HG03575 (cell line): ENCODE data around the gene WBP11.
"Not testable (repeated sequence)": the region's sequence is repeated elsewhere in the genome, so short reads cannot be mapped to it uniquely, and the experiment has no call there.

Experiments used
- ATAC-seq: cut with Tn5 transposase; IDR thresholded peaks from one replicate; pipeline ENCODE4 v1.9.1; 2021; ENCODE audit not compliant: unreplicated experiment, insufficient number of reproducible peaks, low FRiP score; ENCODE audit errors: extremely low read depth

WBP11 gene

DNA sequence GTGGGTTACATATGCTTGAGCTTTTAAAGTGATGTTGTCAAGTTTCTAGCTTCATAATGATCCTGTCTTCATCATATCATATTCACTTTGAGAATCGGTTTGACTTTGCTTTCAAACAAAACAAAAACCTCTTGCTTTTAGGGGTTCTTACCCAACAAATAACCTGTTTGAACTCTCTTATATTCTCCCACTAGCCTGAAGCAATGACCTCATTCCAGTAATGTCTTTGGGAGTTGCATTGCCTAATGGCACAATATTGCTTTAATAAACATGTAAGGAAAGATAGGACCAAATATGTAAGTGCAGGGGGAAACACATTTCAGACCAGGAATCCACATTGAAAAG is 27.7 kb downstream of the WBP11 start:
- ATAC-seq, result no peak

DNA sequence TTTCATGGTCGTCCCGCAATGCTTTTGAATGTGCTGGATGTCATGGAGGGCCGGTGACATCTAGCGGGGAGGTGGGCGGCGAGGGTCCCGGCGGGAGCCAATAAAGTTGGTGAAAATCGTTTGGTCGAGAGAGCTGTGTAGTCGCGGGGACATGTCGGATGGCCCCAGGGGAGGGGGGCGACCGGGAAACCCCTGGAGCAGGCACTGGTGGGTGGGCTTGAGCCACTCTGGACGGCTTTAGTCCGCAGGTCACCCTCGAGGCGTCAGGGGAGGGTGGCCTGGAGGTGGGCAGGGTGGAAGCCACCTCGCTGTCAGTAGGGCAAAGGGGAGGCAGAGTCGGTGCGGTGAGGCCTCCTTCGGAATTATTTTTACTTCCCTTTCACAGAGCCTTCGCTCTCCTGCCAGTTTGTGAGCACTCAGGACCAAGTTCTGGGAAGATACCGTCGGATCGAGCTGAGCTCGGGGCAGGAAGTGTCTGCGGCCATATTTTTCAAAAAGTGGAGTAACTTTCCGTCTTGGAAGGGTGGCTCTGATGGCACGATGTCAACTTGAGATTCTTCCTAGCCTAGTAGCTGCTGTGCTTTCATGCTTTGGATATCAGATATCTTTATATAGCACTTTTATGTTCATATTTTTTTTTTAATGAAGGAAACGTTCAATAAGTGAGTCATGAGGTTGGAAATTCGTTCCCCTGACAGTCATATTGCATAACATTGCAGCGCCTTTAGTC is 28.2 kb downstream of the WBP11 start:
- no peak for ATAC-seq

DNA sequence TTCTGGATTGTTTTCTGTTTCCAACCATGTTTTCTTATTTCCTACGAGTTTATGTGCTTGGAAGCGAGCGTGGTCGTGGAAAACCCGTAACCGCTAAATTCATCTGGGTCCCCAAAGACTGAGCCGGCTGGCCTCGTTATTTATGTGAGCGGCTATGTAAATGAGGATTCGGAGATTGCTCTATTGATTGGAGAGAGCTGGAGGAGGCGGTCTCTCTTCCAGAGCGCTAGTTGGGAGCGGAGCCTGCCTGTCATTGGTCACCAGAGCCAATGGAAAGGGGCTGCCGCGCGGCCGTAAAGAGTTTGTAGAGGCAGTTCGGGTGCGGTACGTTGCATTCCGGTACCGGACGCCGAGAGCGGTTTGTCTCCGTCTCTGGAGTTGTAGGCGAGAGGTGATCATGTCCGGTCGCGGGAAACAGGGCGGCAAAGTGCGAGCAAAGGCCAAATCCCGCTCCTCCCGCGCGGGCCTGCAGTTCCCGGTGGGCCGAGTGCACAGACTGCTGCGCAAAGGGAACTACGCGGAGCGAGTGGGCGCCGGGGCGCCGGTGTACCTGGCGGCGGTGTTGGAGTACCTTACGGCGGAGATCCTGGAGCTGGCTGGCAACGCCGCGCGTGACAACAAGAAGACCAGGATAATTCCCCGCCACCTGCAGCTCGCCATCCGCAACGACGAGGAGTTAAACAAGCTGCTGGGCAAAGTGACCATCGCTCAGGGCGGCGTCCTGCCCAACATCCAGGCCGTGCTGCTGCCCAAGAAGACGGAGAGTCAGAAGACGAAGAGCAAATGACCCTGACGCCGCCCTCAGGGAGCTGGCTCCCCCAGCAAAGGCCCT is 29.0 kb downstream of the WBP11 start:
- peak; percentile 41 for ATAC-seq

DNA sequence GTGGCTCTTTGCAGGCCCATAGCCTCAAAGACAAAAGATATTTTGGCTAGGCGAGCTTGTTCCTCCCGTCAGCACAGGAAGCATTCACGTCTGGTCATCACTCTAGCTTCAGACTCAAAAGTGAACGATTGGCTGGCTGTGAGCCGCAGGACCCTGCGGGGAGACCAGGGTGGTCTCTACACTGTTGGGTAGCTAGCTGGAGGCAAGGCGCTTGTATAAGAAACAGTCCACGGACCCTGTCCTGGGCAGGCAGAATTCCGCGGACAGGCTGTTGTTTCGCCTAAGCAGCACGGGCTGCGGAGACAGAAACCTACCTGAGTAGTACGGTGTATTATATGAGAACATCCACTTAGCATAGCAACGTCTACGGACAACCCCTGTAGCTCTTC is 29.6 kb downstream of the WBP11 start:
- peak; percentile 2 for ATAC-seq

DNA sequence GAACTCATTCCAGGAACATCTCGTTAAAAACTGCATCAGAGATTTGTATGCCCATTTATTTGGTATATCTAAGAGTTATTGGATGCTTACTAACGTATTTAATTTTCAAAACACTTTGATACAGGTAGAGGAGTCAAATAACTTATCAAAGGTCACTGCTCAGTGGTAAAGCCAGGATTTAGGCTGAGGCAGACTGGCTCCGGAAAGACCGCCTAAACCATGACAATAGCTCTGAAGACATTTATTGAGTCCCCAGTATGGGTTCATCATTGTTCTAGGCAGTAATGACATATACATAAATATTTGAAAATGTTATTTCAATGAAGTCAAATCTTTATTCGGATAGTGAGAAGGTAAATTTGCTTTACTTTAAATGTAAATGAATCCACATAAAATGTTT is 30.3 kb downstream of the WBP11 start:
- no peak for ATAC-seq

DNA sequence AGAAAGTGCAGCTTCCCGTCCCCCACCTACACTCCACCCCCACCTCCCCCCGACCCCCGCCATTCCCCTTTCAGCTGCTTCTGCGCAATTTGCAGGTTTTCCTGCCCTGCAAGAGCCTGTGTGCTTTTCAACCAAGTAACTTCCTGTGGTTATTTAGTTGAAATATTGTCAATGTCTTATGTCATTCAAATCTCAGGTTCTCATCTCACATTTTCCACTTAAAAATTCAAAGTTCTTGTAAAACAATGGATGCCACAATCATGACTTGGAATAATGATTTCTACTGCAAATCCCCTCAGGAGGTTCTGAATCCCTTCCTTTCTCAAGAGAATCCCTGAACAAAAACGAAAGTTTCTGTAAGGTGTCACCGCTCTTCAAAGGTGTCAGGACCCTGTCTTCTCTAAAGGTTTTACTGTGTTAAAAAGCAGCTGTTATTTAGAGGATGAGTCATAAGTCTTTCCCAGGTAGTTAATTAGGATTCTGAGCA is 31.6 kb downstream of the WBP11 start:
- no peak for ATAC-seq

DNA sequence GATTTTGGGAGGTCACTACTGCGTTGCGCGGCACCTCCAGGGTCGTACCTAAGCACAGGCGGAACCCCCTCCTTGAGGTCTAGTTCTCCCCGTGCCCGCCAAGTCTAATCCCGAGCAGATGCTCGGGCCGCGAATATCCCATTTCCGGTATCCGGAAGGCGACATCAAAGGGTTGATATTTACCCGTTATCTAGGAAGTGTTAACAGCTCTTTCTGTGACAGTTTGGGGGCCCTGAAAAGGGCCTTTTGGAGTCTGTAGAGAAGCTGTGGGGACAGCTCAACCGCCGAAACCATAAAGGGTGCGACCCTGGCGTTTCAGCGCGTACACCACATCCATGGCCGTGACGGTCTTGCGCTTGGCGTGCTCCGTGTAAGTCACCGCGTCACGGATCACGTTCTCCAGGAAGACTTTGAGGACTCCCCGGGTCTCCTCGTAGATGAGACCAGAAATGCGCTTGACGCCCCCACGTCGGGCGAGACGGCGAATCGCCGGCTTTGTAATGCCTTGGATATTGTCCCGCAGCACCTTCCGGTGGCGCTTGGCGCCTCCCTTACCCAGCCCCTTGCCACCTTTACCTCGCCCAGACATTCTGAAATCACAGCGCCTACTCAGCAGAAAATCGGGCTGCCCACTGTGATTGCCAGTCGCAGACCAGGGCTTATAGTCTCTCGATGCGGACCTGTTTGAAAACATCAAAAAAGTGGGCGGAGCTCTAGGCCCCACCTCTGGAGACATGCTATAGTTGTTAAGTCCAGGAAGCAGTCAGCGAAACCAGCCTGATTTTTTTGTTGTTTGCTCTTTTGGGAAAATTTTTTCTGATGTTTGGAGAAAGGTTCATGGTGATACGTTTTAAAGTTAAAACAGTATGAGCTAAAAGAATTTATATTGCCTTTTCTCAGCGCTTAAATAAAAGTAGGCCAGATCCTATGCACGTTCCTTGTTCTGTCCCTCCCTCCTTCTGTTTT is 32.5 kb downstream of the WBP11 start:
- peak; percentile 20 for ATAC-seq

DNA sequence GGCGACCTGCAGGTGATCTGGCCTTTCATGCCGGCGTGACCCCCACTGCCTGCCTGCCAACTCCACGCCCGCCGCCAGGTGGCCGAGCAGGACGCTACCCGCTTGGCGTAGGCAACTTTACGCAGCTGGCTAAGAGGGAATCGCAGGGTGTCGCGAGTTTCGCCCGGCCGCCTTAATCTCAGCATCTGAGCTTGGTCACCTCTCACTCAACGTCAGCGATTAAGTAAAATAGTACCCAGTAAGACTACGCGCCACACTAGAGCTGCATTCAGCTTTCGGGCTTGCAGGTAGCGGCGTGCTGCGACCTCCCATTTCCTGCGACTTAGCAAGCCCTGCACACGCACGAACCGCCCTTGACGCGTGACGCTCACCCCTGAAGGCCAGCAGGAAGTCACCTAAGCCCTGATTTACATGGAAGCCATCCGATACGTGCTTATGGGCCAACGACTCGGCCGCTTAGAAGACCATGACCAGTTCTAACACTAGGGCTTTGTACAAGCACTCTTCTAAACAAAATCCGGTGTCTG is 33.2 kb downstream of the WBP11 start:
- peak; percentile 21 for ATAC-seq

DNA sequence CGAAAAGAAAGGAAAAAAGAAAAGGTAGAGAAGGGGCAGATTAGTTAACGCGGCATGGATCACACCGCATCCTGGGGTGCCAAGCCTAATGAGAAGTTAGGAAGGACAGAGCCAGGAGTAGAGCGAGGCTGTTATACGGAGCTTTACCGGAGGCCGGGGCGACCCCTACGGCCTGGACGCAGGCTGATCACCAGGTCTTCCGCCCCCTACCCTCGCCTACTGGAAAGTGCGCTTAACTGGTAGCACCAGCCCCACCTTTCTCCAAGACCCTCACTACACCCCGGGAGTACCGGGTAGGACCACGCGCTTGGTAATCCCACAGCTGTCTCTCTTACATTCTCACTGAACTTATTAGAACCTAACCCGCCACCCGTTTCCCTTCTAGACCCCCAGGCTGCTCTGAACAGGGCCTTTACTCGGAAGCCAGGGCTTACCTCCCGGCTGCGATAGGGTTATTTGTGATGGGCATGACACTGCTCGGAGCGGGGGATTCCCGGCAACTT is 33.8 kb downstream of the WBP11 start:
- no peak for ATAC-seq

DNA sequence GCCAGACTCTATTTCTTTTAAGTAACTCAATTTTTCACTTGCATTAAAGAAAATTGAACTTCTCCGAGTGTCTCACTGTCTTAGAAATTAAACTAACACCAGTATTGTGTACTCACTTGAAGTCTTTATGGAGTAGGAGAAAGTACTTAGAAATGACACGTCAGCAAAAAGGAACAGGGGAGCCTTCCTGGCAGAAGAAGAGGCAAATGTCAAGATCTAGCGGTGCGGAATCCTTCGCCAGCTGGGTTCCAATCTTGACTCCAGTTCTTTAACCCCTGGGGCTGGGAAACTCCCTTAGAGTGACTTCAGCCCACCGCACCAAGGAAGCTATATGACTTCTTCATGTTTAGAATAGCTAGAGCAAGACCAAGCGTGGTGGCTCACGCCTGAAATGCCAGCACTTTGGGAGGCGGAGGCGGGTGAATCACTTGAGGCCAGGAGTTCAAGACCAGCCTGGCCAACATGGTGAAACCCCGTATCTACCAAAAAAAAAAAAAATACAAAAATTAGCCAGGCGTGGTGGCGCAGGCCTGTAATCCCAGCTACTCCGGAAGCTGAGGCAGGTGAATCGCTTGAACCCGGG is 34.4 kb downstream of the WBP11 start:
- ATAC-seq, result no peak

DNA sequence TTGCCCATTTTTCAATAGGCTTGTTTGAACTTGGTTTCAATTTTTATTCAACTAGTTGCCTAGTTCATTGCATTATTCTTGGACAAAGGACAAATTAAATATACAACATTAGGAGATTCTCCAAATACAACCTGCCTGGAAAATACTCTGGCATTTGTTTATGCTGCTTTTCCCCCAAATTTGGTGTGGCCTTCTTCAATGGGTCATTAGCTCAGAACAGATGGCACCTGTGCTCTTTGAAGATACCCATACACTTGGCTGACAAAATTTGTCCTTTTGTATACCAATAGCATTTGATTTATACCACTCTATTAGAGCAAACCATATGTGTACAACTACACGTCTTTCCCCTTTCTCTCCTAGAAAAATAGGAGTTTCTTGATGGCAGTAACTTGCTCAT is 35.7 kb downstream of the WBP11 start:
- no peak for ATAC-seq

DNA sequence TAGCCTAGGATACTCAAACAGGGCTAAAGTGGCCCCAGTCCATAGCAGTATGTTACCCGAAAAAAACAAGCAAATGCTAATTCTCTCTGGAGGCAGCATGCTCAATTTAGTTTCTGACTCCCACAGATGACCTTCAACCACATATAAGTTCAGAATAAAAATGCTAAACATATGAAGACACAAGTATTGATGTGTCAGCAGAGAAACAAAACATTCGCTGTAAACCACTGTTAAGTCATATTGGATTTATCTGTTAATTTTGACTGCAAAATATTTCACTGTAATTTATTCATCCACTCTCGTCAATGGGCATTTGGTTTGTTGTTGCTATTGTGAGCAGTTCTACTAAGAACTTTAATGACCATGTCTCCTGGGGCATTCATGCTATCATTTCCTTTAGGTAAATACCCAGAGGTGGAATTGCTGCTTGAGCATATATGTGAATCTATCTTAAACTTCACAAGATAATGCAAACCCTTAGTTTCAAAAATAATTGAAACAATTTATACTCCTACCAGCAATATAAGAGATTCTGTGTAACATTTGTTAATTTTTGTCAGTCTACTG is 36.5 kb downstream of the WBP11 start:
- no peak for ATAC-seq

DNA sequence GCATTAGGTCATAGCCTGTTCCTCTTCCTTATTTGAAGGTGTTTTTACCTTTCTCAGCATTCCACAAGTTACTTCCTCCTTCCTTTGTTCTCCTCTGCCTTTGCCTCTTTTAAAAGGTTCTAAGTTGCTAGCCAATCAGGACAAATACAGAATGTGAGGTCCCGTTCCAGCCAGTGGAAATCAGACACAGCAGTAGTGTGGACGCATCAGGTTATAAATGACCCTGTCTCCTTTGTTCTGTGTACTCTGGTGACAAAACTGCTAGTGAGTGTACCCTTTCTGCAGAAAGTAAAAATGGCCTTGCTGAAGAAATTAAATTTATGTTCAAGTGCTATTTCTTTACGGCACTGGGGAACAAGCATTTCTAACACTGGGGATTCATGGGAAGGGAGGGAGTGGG is 37.3 kb downstream of the WBP11 start:
- ATAC-seq, result not testable (repeated sequence)

DNA sequence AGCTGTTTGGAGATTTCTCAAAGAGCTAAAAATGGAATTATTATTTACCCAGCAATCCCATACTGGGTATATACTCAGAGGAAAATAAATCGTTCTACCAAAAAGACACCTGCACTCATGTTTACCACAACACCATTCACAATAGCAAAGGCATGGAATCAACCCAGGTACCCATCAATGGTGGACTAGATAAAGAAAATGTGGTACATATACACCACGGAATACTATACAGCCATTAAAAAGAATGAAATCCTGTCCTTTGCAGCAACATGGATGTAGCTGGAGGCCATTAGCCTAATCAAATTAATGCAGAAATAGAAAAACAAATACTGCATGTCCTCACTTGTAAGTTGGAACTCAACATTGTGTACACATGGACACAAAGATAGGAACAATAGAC is 37.9 kb downstream of the WBP11 start:
- no peak for ATAC-seq

DNA sequence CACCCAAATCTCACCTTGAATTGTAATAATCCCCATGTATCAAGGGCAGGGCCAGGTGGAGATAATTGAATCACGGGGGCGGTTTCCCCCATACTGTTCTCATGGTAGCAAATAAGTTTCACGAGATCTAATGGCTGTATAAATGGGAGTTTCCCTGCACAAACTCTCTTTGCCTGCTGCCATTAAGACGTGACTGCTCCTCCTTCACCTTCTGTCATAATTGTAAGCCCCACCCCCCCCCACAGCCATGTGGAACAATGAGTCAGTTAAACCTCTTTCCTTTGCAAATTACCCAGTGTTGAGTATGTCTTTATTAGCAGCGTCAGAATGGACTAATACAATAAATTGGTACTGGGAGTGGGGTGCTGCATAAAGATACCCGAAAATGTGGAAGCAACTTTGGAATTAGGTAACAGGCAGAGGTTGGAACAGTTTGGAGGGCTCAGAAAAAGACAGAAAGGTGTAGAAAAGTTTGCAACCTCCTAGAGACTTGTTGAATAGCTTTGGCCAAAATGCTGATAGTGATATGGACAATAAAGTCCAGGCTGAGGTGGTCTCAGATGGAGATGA is 43.5 kb downstream of the WBP11 start:
- not testable (repeated sequence) for ATAC-seq

DNA sequence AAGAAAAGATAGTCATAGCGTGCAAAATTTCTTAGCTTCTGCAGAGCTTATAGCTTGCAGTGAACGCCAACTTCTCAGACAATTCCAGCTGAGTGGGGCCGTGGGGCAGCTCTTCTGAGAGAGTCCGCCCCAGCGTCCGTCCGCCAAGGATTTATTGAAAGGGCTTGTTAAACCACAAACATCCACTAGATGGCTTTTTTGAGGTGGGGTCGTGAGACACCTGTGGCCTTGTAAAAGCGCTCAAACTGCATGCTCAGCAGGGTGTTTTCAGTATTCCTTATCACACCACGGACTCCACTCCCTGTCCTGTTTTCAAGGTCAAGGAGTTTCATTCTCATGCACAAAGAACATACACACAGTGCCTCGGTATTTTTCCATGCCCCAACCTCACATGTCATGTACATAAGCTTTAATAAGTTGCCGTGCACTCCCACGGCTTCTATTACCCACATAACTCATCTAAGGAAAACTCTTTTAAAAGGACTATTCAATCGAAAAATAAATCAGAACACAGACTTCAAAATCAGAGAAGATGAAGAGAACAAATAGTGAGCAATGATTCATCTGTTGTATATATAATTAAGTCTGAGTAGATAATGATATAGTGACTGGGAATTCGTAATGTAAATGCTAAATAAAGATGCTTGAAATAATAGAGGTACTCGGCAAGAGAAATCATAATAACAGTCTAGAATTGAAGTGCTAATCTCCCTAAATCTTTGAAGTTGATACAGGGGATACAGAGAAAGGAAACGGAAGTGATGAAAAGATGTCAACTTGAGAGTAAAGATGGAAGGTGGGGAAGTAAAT is 46.7 kb downstream of the WBP11 start:
- ATAC-seq, result no peak

DNA sequence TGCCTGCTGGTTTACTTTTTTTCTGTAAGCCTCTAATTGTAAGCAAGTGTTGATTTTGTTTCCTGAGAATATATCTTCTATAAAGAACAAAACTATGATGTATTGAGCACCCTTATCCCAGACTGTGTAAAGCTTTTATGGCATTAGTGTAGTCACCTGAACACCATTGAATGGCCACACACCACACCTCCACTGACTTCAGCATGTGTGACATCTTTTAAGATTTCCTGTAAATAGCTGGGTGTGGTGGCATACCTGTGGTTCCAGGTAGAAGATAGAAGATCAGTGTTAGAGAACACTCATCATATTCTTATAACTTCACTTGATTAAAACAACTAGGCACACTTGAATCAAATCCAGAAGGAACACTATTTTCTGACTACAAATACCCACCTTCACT is 51.3 kb downstream of the WBP11 start:
- ATAC-seq, result no peak
